SIG-M5 treated with dmso at 0.1 percent for 504 hours (cell line): ENCODE measurements around the gene SMG1.
A peak's percentile ranks its signal among the peaks of the same experiment; 100 is the strongest.
"Not testable (repeated sequence)": the region's sequence is repeated elsewhere in the genome, so short reads cannot be mapped to it uniquely, and the experiment has no call there.

ENCODE experiments used
- DNase-seq: peaks from one replicate; lab custom pipeline; 2025; ENCODE audit not compliant: unreplicated experiment; lab: John Stamatoyannopoulos, UW

Gene SMG1

GRCh38 chr16:18801145-18801972, 124.8 kb downstream of the SMG1 start, which contains the start of gene ARL6IP1:
ARL6IP1 (minus strand) TSS chr16:18801549; CDS start chr16:18801466, 83 bp downstream.
- DNase-seq: peak; percentile 98

GRCh38 chr16:18800775-18801144, 125.4 kb downstream of the SMG1 start:
- no peak for DNase-seq

- no peak for DNase-seq
These were observed 125.9 kb downstream of the SMG1 start for GRCh38 chr16:18800293-18800692.

GRCh38 chr16:18799500-18799899, 126.7 kb downstream of the SMG1 start:
- no peak for DNase-seq

- DNase-seq: no peak
These were observed 128.5 kb downstream of the SMG1 start for GRCh38 chr16:18797746-18798145.

- DNase-seq: no peak
These were observed 129.8 kb downstream of the SMG1 start for GRCh38 chr16:18796377-18796776.

GRCh38 chr16:18792836-18793433, 133.3 kb downstream of the SMG1 start:
- no peak for DNase-seq

GRCh38 chr16:18789850-18790706, 136.1 kb downstream of the SMG1 start, which contains the start of gene RPS15A:
RPS15A (minus strand) TSS chr16:18790334; CDS start chr16:18789113, 1,221 bp downstream.
- peak; percentile 93 for DNase-seq

- DNase-seq: no peak
These were observed 136.7 kb downstream of the SMG1 start for GRCh38 chr16:18789515-18789849.

GRCh38 chr16:18788828-18789514, 137.2 kb downstream of the SMG1 start:
- DNase-seq: no peak

- no peak for DNase-seq
These were observed 141.1 kb downstream of the SMG1 start for GRCh38 chr16:18784917-18785623.

GRCh38 chr16:18783430-18784341, 142.5 kb downstream of the SMG1 start:
- no peak for DNase-seq

- DNase-seq: no peak
These were observed 143.3 kb downstream of the SMG1 start for GRCh38 chr16:18782697-18783429.

GRCh38 chr16:18781232-18781631, 145.0 kb downstream of the SMG1 start:
- DNase-seq: not testable (repeated sequence)

- not testable (repeated sequence) for DNase-seq
These were observed 145.7 kb downstream of the SMG1 start for GRCh38 chr16:18780460-18781026.

GRCh38 chr16:18777664-18778063, 148.5 kb downstream of the SMG1 start:
- not testable (repeated sequence) for DNase-seq

GRCh38 chr16:18776334-18776733, 149.9 kb downstream of the SMG1 start:
- not testable (repeated sequence) for DNase-seq

- DNase-seq: peak; percentile 71
These were observed 151.6 kb downstream of the SMG1 start for GRCh38 chr16:18774651-18775050.
